HepG2 (cell line): ENCODE data around the gene SCAPER. TPM values are rescaled to one million over a fixed set of nuclear protein-coding genes. Genes with fewer than 3 reads are reported as not detected.

ENCODE experiments used
- CBX5 ChIP-seq: sonication (generic); formaldehyde crosslinking; IDR thresholded peaks from 2 replicates; pipeline ENCODE4 v1.4.0; 2020; ENCODE audit warnings: missing genetic modification reagents, borderline replicate concordance
- DPF2 ChIP-seq: sonication (generic); formaldehyde crosslinking; IDR thresholded peaks from 2 replicates; pipeline ENCODE4 v1.4.0; 2020; ENCODE audit warnings: mild to moderate bottlenecking, low read depth, missing genetic modification reagents, borderline replicate concordance
- FOXA3 ChIP-seq: IDR thresholded peaks from 2 replicates; pipeline ENCODE4 v1.6.1; 2016; ENCODE audit warnings: missing genetic modification reagents, missing compliant biosample characterization
- GRHL1 ChIP-seq: sonication (generic); formaldehyde crosslinking; conservative IDR thresholded peaks from 2 replicates; pipeline ENCODE4 v1.8.0; 2022; ENCODE audit warnings: missing genetic modification reagents
- HNRNPUL1 ChIP-seq: fragments of 200-400 bp; formaldehyde crosslinking; IDR thresholded peaks from 2 replicates; pipeline ENCODE4 v1.6.1; 2017; ENCODE audit warnings: low read depth, mild to moderate bottlenecking, low read length, moderate library complexity
- KDM3A ChIP-seq: IDR thresholded peaks from 2 replicates; pipeline ENCODE4 v1.6.1; 2018; ENCODE audit warnings: low read depth, missing compliant biosample characterization
- MEF2D ChIP-seq: sonication (generic); formaldehyde crosslinking; IDR thresholded peaks from 2 replicates; pipeline ENCODE4 v1.5.1; 2020; ENCODE audit warnings: mild to moderate bottlenecking, missing genetic modification reagents
- MXD4 ChIP-seq: IDR thresholded peaks from 2 replicates; pipeline ENCODE4 v1.6.1; 2016; ENCODE audit warnings: mild to moderate bottlenecking, missing biosample characterization, missing genetic modification reagents
- NFE2L2 ChIP-seq: fragments of 150-350 bp; IDR thresholded peaks from 2 replicates; pipeline ENCODE4 v1.6.1; 2014; ENCODE audit warnings: low read length
- RCOR2 ChIP-seq: IDR thresholded peaks from 2 replicates; pipeline ENCODE4 v1.6.1; 2016; ENCODE audit warnings: missing biosample characterization, missing genetic modification reagents
- RNF2 ChIP-seq: fragments of 450-650 bp; conservative IDR thresholded peaks from 2 replicates; pipeline ENCODE4 v1.6.1; 2016; ENCODE audit warnings: low read depth
- SIX4 ChIP-seq: sonication (generic); formaldehyde crosslinking; IDR thresholded peaks from 2 replicates; pipeline ENCODE4 v1.4.0; 2020; ENCODE audit warnings: missing genetic modification reagents
- SMAD9 ChIP-seq: sonication (generic); formaldehyde crosslinking; IDR thresholded peaks from 2 replicates; pipeline ENCODE4 v1.5.1; 2020; ENCODE audit warnings: mild to moderate bottlenecking, missing genetic modification reagents
- SPEN ChIP-seq: sonication (generic); formaldehyde crosslinking; IDR thresholded peaks from 2 replicates; pipeline ENCODE4 v1.5.1; 2020; ENCODE audit warnings: low read depth, mild to moderate bottlenecking, missing genetic modification reagents
- SRF ChIP-seq: IDR thresholded peaks from 2 replicates; pipeline ENCODE4 v1.6.1; 2011; ENCODE audit warnings: mild to moderate bottlenecking, low read depth, low read length, moderate library complexity
- SRSF4 ChIP-seq: fragments of 200-400 bp; formaldehyde crosslinking; IDR thresholded peaks from one replicate; pipeline ENCODE4 v1.6.1; 2018; ENCODE audit warnings: mild to moderate bottlenecking, low read depth, low read length, moderate library complexity; ENCODE audit not compliant: poor library complexity, severe bottlenecking
- STAG1 ChIP-seq: sonication (generic); formaldehyde crosslinking; IDR thresholded peaks from 2 replicates; pipeline ENCODE4 v1.4.0; 2020; ENCODE audit warnings: missing genetic modification reagents
- ZNF263 ChIP-seq: sonication (generic); formaldehyde crosslinking; IDR thresholded peaks from 2 replicates; pipeline ENCODE4 v1.4.0; 2020; ENCODE audit warnings: missing genetic modification reagents
- polyA plus RNA-seq, 8 experiments: library from polyadenylated mRNA; depleted of rRNA in 3 of 8; stranded (reverse) in 7 of 8; unstranded in 1 of 8; fragments of >200 nt; fragmentation: Illumina TruSeq in 4 of 8; extraction: Trizol in 4 of 8; gene quantifications; 2 replicates each; pipeline versions ENCODE4 v1.2.1 to v1.2.3, GENCODE V29; 2011 to 2016; ENCODE audit warnings: low read depth in 4 of 8, missing spikeins in 1 of 8, mixed read lengths in 1 of 8; ENCODE audit not compliant: insufficient read depth in 1 of 8
- total RNA-seq, 5 experiments: library from RNA; depleted of rRNA; stranded (reverse); fragments of >200 nt; fragmentation: Illumina TruSeq; extraction: Trizol; gene quantifications; 2 replicates each; pipeline ENCODE4 v1.2.3, GENCODE V29; 2016; ENCODE audit warnings: low read depth in 1 of 5
- TF ChIP-seq, protein P1 (sequence below): sonication (generic); formaldehyde crosslinking; IDR thresholded peaks from 2 replicates; pipeline ENCODE4 v1.4.0; 2020; ENCODE audit warnings: missing genetic modification reagents, borderline replicate concordance
- TF ChIP-seq, protein P2 (sequence below): sonication (generic); formaldehyde crosslinking; IDR thresholded peaks from 2 replicates; pipeline ENCODE4 v1.5.0; 2020; ENCODE audit warnings: missing genetic modification reagents
- TF ChIP-seq, protein P3 (sequence below): sonication (generic); formaldehyde crosslinking; IDR thresholded peaks from 2 replicates; pipeline ENCODE4 v1.8.1; 2023; ENCODE audit warnings: mild to moderate bottlenecking, moderate library complexity, missing genetic modification reagents
- TF ChIP-seq, protein P4 (sequence below): conservative IDR thresholded peaks from 2 replicates; pipeline ENCODE4 v1.6.1; 2018; ENCODE audit warnings: missing genetic modification reagents

SCAPER gene
- total and polyA plus RNA-seq, 2 of the 13 experiments (the other 11 are each of a cell fraction or from before 2014, with no cell fraction given), result 4.3 to 10.5 TPM

DNA sequence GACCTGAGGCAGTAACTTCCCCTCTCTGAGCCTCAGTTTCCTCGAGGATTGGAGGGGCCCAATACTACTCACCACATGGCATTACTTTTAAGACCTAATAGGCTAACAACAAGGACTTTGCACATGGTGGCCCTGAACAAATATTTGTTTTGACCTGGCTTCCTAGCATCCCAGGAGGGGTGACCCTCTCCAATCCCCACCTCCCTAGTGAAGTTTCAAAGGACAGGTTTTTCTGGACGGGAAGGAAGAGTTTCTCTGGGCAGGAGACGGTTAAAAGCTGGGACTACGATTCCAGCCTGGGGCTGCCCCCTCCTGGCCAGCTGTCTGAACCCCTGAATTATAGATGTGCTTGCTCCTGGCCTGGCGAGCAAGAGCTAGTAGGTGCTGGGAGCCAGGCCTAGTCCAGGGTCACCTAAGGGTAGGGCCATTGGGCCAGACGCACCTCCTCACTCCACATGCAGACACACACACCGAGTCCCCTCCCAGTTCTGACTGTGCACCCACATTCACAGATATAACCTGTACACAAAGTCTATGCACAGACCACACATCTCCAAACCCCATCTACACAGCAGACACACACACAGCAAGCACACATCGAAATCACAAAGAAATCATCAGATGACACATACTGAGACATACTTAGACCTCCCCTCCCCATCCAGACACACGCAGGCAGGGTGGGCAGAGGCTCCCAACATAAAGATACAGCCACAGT, 571.3 kb downstream of the SCAPER start (continued):
- TF ChIP-seq SPEN (CRISPR knock-in tag), result peak; percentile 37; the same call in 1 of the 2 replicates
- no peak for TF ChIP-seq NFE2L2
- peak; percentile 37; the same call in 1 of the 2 replicates for TF ChIP-seq DPF2
- TF ChIP-seq SMAD9 (CRISPR knock-in tag), result no peak
- TF ChIP-seq GRHL1, result no peak
- TF ChIP-seq ZNF263, result no peak
- no peak for TF ChIP-seq SRSF4
- TF ChIP-seq KDM3A, result peak; percentile 33; the same call in 1 of the 2 replicates
- TF ChIP-seq RCOR2 (CRISPR knock-in tag), result peak; percentile 34; the same call in 1 of the 2 replicates
- TF ChIP-seq, protein P1, sequence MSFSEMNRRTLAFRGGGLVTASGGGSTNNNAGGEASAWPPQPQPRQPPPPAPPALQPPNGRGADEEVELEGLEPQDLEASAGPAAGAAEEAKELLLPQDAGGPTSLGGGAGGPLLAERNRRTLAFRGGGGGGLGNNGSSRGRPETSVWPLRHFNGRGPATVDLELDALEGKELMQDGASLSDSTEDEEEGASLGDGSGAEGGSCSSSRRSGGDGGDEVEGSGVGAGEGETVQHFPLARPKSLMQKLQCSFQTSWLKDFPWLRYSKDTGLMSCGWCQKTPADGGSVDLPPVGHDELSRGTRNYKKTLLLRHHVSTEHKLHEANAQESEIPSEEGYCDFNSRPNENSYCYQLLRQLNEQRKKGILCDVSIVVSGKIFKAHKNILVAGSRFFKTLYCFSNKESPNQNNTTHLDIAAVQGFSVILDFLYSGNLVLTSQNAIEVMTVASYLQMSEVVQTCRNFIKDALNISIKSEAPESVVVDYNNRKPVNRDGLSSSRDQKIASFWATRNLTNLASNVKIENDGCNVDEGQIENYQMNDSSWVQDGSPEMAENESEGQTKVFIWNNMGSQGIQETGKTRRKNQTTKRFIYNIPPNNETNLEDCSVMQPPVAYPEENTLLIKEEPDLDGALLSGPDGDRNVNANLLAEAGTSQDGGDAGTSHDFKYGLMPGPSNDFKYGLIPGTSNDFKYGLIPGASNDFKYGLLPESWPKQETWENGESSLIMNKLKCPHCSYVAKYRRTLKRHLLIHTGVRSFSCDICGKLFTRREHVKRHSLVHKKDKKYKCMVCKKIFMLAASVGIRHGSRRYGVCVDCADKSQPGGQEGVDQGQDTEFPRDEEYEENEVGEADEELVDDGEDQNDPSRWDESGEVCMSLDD (CRISPR knock-in tag), result peak; percentile 82; the same call in 1 of the 2 replicates
- TF ChIP-seq MXD4, result 0 out of 2 replicates have a peak, but pooled peaks have one; percentile 42
- no peak for TF ChIP-seq SIX4 (CRISPR knock-in tag)
- TF ChIP-seq STAG1 (CRISPR knock-in tag), result peak; percentile 71
- TF ChIP-seq FOXA3 (CRISPR knock-in tag), result peak; percentile 59
- no peak for TF ChIP-seq RNF2
- peak; percentile 75; the same call in 1 of the 2 replicates for TF ChIP-seq CBX5 (CRISPR knock-in tag)
- TF ChIP-seq, protein P2, sequence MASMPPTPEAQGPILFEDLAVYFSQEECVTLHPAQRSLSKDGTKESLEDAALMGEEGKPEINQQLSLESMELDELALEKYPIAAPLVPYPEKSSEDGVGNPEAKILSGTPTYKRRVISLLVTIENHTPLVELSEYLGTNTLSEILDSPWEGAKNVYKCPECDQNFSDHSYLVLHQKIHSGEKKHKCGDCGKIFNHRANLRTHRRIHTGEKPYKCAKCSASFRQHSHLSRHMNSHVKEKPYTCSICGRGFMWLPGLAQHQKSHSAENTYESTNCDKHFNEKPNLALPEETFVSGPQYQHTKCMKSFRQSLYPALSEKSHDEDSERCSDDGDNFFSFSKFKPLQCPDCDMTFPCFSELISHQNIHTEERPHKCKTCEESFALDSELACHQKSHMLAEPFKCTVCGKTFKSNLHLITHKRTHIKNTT (CRISPR knock-in tag), result no peak
- TF ChIP-seq, protein P3, sequence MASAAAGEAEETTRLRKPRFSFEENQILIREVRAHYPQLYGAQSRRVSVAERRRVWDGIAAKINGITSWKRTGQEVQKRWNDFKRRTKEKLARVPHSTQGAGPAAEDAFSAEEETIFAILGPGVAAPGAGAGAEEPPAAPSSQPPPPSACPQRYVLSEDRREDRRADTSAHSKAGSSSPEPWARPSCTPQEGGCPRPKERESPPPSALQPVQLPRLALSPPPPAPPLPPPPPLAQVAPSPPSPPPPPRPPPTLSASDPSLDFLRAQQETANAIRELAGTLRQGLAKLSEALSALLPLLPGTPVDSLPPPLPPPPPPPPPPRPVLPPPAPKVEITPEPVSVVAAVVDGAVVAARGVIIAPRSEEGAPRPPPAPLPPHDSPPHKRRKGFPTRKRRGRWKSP (CRISPR knock-in tag), result 0 out of 2 replicates have a peak, but pooled peaks have one; percentile 43
- TF ChIP-seq SRF, result no peak
- no peak for TF ChIP-seq HNRNPUL1
- TF ChIP-seq, protein P4, sequence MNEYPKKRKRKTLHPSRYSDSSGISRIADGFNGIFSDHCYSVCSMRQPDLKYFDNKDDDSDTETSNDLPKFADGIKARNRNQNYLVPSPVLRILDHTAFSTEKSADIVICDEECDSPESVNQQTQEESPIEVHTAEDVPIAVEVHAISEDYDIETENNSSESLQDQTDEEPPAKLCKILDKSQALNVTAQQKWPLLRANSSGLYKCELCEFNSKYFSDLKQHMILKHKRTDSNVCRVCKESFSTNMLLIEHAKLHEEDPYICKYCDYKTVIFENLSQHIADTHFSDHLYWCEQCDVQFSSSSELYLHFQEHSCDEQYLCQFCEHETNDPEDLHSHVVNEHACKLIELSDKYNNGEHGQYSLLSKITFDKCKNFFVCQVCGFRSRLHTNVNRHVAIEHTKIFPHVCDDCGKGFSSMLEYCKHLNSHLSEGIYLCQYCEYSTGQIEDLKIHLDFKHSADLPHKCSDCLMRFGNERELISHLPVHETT (CRISPR knock-in tag), result no peak
- TF ChIP-seq MEF2D (CRISPR knock-in tag), result no peak; the same call in 1 of the 2 replicates
